Measurements from ENCODE around the gene SOCS1.
A peak's percentile ranks its signal among the peaks of the same experiment; 100 is the strongest.

SOCS1 gene

DNA sequence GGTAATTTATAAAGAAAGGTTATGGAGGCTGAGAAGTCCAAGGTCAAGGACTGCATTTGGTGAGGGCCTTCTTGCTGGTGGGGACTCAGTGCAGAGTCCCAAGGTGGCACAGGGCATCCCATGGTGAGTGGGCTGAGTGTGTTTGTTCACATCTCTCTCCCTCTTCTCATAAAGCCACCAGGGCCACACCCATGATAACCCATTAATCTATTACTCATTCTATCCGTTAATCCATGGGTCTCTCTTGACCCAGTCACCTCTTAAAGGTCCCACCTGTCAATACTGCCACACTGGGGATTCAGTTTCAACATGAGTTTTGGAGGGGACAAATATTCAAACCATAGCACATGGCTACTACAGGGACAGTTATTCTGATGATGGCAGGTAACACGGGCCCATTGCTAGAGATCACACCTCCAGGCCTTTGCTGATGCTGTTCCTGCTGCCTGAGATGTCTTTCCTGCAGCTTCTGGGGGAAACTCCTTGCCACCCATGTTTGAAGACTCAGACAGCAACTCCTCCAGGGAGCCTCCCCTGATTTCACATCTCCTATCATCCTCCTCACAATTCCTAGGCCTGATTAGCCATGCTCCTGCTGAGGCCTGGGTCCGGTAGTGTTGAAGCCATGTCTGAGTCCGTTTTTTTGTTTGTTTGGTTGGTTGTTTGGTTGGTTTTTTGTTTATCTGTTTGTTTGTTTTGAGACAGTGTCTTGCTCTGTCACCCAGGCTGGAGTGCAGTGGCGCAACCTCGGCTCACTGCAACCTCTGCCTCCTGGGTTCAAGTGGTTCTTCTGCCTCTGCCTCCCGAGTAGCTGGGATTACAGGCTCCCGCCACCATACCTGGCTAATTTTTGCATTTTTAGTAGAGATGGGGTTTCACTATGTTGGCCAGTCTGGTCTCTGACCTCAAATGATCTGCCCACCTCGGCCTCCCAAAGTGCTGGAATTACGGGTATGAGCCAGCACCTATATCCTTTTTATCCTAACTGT lies 16.1 kb downstream of the SOCS1 start:
- no peaks in the 10 kb centered on the region for H3K79me2 ChIP-seq (ENCODE audit: control insufficient read depth, insufficient read depth, low read length)
- WGBS (ENCODE audit: extremely low coverage, insufficient coverage, low lambda C conversion rate), result no CpG with 5 or more reads among the region's 10 CpGs
- no peak overlapping the region for H2BK120ac ChIP-seq (ENCODE audit: low read depth, low read length)
- H3K36me3 ChIP-seq (ENCODE audit: control insufficient read depth, insufficient read depth, low read length), result no peaks in the 10 kb centered on the region
- H3K27me3 ChIP-seq (ENCODE audit: insufficient read depth, low read length, poor library complexity), result no peaks in the 10 kb centered on the region
- H3K4me2 ChIP-seq (ENCODE audit: low read length), result no peak overlapping the region
- H2BK15ac ChIP-seq (replicated peaks; ENCODE audit: low read depth), result no peak overlapping the region
- no peak overlapping the region for H3K23ac ChIP-seq (ENCODE audit: low read length)
- H2BK5ac ChIP-seq (ENCODE audit: low read length), result no peak overlapping the region
- H3K79me1 ChIP-seq (ENCODE audit: low read length), result no peaks in the 10 kb centered on the region
- H3K4me1 ChIP-seq (ENCODE audit: control insufficient read depth, low read depth, low read length), result no peaks in the 10 kb centered on the region
- no peak overlapping the region for H3K56ac ChIP-seq (ENCODE audit: low read length)
- no peak overlapping the region for H3K4me3 ChIP-seq (ENCODE audit: low read length)
- no peak overlapping the region for H4K5ac ChIP-seq (ENCODE audit: low read length)
- no peak overlapping the region for H3K18ac ChIP-seq (ENCODE audit: low read length)
- no peak overlapping the region for H3K9ac ChIP-seq (ENCODE audit: low read length)
- H3K4ac ChIP-seq (ENCODE audit: low read depth, low read length), result no peak overlapping the region
- no peak overlapping the region for H3K27ac ChIP-seq (ENCODE audit: low read depth, low read length)
- no peak overlapping the region for H2AK5ac ChIP-seq (ENCODE audit: low read length)
- DNase-seq, result no peak
- H4K8ac ChIP-seq (ENCODE audit: low read depth, low read length), result no peak overlapping the region

DNA sequence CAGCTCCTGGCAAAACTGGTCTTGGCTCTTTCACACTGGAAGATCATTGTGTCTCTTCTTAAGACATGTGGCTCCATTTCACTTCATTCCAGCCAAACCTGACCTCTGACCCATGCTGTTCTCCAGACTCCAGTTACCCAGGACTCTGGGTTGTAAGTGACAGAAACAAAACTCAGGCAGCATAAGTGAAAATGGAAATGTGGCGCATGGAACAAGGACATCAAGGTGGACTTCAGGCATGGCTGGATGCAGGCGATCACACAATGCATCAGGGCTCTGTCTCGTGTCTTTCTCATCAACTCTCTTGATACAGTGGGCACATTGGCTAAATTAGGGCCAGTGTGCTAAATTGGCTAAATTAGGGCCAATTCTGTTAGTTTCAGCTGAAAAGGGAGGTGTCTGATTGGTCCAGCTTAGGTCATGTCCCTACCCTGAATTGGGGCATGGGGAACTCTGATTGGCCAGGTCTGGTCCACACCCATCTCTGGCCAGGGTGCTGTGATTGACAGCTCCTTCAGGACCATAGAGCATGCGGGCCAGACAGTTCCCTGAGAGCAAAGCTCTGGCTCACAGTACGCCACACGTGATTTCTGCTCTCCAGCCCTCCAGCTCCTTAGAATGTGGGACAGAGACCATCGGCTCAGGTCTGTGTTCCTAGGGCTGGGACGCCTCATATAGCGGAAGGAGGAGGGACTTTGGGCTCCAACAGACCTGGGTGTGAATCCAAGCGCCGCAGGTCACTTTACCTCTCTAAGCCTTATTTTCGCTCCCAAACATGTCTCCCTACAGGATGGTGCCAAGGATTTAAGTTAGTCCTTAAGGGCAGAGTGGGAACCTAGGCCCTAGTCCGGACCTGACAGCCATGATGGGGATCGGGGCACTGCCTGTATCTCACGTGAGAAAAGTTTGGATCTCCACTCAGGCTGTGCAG lies 17.5 kb downstream of the SOCS1 start:
- Histone ChIP-seq H3K18ac (ENCODE audit: low read length) (no peak overlapping the region), H3K9ac (ENCODE audit: low read length) (no peak overlapping the region), H3K23ac (ENCODE audit: low read length) (no peak overlapping the region), H2BK120ac (ENCODE audit: low read depth, low read length) (no peak overlapping the region), H3K4me3 (ENCODE audit: low read length) (no peak overlapping the region), H4K8ac (ENCODE audit: low read depth, low read length) (no peak overlapping the region), H3K27me3 (ENCODE audit: insufficient read depth, low read length, poor library complexity) (no peaks in the 10 kb centered on the region), H3K36me3 (ENCODE audit: control insufficient read depth, insufficient read depth, low read length) (no peaks in the 10 kb centered on the region), H2AK5ac (ENCODE audit: low read length) (no peak overlapping the region), H2BK15ac (replicated peaks; ENCODE audit: low read depth) (no peak overlapping the region), H3K4me2 (ENCODE audit: low read length) (no peak overlapping the region), H3K79me1 (ENCODE audit: low read length) (no peaks in the 10 kb centered on the region), H3K27ac (ENCODE audit: low read depth, low read length) (no peak overlapping the region), H2BK5ac (ENCODE audit: low read length) (no peak overlapping the region), H3K79me2 (ENCODE audit: control insufficient read depth, insufficient read depth, low read length) (no peaks in the 10 kb centered on the region), H3K4me1 (ENCODE audit: control insufficient read depth, low read depth, low read length) (no peaks in the 10 kb centered on the region), H4K5ac (ENCODE audit: low read length) (no peak overlapping the region), H3K56ac (ENCODE audit: low read length) (no peak overlapping the region), H3K4ac (ENCODE audit: low read depth, low read length) (no peak overlapping the region)
- DNase-seq, result peak; percentile 55
- WGBS (ENCODE audit: extremely low coverage, insufficient coverage, low lambda C conversion rate), result no CpG with 5 or more reads among the region's 15 CpGs

DNA sequence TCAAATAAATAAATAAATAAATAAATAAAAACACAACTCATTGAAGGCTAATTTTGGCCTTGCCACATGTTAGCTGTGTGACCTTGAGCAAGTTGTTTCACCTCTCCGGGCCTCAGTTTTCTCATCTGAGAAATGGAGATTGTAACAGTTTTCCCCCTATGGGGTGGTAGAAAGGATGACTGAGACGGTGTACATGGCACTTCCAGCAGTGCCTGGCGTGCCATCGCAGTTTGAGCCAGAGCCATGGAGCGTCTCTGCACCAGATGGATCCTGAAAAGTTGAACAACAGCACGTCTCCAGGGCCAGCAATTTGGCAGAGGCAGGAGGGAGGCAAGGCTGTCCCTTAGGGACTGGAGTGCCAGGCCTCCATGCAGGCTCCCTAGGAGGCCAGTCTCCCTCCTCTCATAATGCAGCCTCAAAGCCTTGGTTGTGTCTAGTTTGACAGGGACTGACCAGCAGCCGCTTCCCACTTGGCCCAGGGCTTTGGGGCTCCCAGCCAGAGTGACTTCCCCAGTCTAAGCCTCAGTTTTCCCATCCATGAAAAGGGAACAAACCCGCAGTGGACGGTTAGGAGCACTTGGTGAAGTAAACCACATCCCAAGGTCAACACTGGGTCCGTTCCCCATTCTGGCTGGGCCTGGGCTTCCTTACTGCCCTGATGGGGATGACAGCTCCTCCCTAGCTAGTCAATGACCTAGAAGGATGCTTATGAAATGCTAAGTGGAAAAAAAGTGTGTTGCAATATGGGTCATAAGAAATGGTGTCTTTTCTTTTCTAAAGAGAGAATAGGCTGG lies 19.3 kb downstream of the SOCS1 start:
- H3K9ac ChIP-seq (ENCODE audit: low read length), result no peak overlapping the region
- no peaks in the 10 kb centered on the region for H3K4me1 ChIP-seq (ENCODE audit: control insufficient read depth, low read depth, low read length)
- no peak overlapping the region for H2AK5ac ChIP-seq (ENCODE audit: low read length)
- no CpG with 5 or more reads among the region's 10 CpGs for WGBS (ENCODE audit: extremely low coverage, insufficient coverage, low lambda C conversion rate)
- H3K27me3 ChIP-seq (ENCODE audit: insufficient read depth, low read length, poor library complexity), result no peaks in the 10 kb centered on the region
- no peak overlapping the region for H3K4ac ChIP-seq (ENCODE audit: low read depth, low read length)
- no peak overlapping the region for H4K5ac ChIP-seq (ENCODE audit: low read length)
- H3K79me2 ChIP-seq (ENCODE audit: control insufficient read depth, insufficient read depth, low read length), result no peaks in the 10 kb centered on the region
- no peak overlapping the region for H3K27ac ChIP-seq (ENCODE audit: low read depth, low read length)
- H3K79me1 ChIP-seq (ENCODE audit: low read length), result no peaks in the 10 kb centered on the region
- H4K8ac ChIP-seq (ENCODE audit: low read depth, low read length), result no peak overlapping the region
- H2BK15ac ChIP-seq (replicated peaks; ENCODE audit: low read depth), result no peak overlapping the region
- H3K18ac ChIP-seq (ENCODE audit: low read length), result no peak overlapping the region
- no peak overlapping the region for H2BK120ac ChIP-seq (ENCODE audit: low read depth, low read length)
- DNase-seq, result no peak
- no peak overlapping the region for H3K4me3 ChIP-seq (ENCODE audit: low read length)
- no peak overlapping the region for H3K23ac ChIP-seq (ENCODE audit: low read length)
- H3K4me2 ChIP-seq (ENCODE audit: low read length), result no peak overlapping the region
- H2BK5ac ChIP-seq (ENCODE audit: low read length), result no peak overlapping the region
- no peak overlapping the region for H3K56ac ChIP-seq (ENCODE audit: low read length)
- H3K36me3 ChIP-seq (ENCODE audit: control insufficient read depth, insufficient read depth, low read length), result no peaks in the 10 kb centered on the region

DNA sequence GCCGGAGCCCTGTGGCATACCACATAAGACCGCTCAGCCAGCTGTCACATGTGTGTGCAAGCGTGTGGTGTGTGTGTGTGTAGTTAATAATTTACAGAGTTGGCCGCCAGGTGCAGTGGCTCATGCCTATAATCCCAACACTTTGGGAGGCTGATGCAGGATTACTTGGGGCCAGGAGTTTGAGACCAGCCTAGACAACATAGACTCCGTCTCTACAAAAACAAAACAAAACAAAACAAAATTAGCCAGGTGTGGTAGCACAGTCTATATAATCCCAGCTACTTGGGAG lies 20.4 kb downstream of the SOCS1 start:
- no CpG with 5 or more reads among the region's 5 CpGs for WGBS (ENCODE audit: extremely low coverage, insufficient coverage, low lambda C conversion rate)

DNA sequence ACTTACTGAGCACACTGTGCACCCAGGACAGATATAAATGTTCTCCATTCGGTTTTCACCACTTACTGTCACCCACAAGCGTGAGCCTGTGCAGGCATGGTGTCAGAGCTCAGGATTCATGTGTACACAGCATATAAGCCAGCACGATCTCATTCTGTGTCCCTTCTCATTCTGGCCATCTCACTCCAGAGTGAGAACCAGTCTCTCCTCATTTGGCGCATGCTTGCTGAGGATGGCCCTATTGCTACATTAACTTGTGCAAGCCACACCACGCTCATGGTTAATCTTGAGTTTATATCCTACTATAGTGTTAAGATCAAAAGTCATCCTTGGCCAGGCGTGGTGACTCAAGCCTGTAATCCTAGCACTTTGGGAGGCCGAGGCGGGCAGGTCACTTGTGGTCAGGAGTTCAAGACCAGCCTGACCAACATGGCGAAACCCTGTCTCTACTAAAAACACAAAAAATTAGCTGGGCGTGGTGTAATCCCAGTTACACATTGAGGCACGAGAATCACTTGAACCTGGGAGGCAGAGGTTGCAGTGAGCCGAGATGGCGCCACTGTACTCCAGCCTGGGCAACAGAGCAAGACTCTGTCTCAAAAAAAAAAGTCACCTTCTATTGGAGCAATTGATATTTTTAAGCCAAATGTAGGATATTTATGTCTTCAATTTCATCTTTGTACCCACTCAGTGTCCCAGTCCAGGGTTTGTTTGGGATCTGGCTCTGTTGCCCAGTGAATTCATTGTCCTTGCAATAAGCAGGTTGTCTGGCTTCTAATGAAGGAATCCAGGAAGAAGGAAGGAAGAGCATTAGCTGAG lies 20.9 kb downstream of the SOCS1 start:
- Histone ChIP-seq H3K27ac (ENCODE audit: low read depth, low read length) (no peak overlapping the region), H3K4ac (ENCODE audit: low read depth, low read length) (no peak overlapping the region), H2BK120ac (ENCODE audit: low read depth, low read length) (no peak overlapping the region), H4K8ac (ENCODE audit: low read depth, low read length) (no peak overlapping the region), H3K79me1 (ENCODE audit: low read length) (no peaks in the 10 kb centered on the region), H3K56ac (ENCODE audit: low read length) (no peak overlapping the region), H3K18ac (ENCODE audit: low read length) (no peak overlapping the region), H3K79me2 (ENCODE audit: control insufficient read depth, insufficient read depth, low read length) (no peaks in the 10 kb centered on the region), H3K36me3 (ENCODE audit: control insufficient read depth, insufficient read depth, low read length) (no peaks in the 10 kb centered on the region), H3K27me3 (ENCODE audit: insufficient read depth, low read length, poor library complexity) (no peaks in the 10 kb centered on the region), H3K4me3 (ENCODE audit: low read length) (no peak overlapping the region), H3K4me2 (ENCODE audit: low read length) (no peak overlapping the region), H2AK5ac (ENCODE audit: low read length) (no peak overlapping the region), H2BK5ac (ENCODE audit: low read length) (no peak overlapping the region), H3K4me1 (ENCODE audit: control insufficient read depth, low read depth, low read length) (no peaks in the 10 kb centered on the region), H2BK15ac (replicated peaks; ENCODE audit: low read depth) (no peak overlapping the region), H3K9ac (ENCODE audit: low read length) (no peak overlapping the region), H4K5ac (ENCODE audit: low read length) (no peak overlapping the region), H3K23ac (ENCODE audit: low read length) (no peak overlapping the region)
- no CpG with 5 or more reads among the region's 13 CpGs for WGBS (ENCODE audit: extremely low coverage, insufficient coverage, low lambda C conversion rate)
- DNase-seq, result no peak

More for the DNA sequence above, 20.4 kb downstream of the SOCS1 start:
- Histone ChIP-seq H3K79me1 (ENCODE audit: low read length) (no peaks in the 10 kb centered on the region), H3K9ac (ENCODE audit: low read length) (no peak overlapping the region), H3K56ac (ENCODE audit: low read length) (no peak overlapping the region), H3K4me1 (ENCODE audit: control insufficient read depth, low read depth, low read length) (no peaks in the 10 kb centered on the region), H3K79me2 (ENCODE audit: control insufficient read depth, insufficient read depth, low read length) (no peaks in the 10 kb centered on the region), H2BK120ac (ENCODE audit: low read depth, low read length) (no peak overlapping the region), H3K27ac (ENCODE audit: low read depth, low read length) (no peak overlapping the region), H2BK5ac (ENCODE audit: low read length) (no peak overlapping the region), H3K36me3 (ENCODE audit: control insufficient read depth, insufficient read depth, low read length) (no peaks in the 10 kb centered on the region), H3K4ac (ENCODE audit: low read depth, low read length) (no peak overlapping the region), H4K8ac (ENCODE audit: low read depth, low read length) (no peak overlapping the region), H3K27me3 (ENCODE audit: insufficient read depth, low read length, poor library complexity) (no peaks in the 10 kb centered on the region), H4K5ac (ENCODE audit: low read length) (no peak overlapping the region), H2AK5ac (ENCODE audit: low read length) (no peak overlapping the region), H3K4me2 (ENCODE audit: low read length) (no peak overlapping the region), H3K18ac (ENCODE audit: low read length) (no peak overlapping the region), H3K4me3 (ENCODE audit: low read length) (no peak overlapping the region), H3K23ac (ENCODE audit: low read length) (no peak overlapping the region), H2BK15ac (replicated peaks; ENCODE audit: low read depth) (no peak overlapping the region)
- no peak for DNase-seq
